Bronchial epithelial cell (primary cell): ENCODE results near the gene FBXO21. TPM values are rescaled to one million over a fixed set of nuclear protein-coding genes. Genes with fewer than 3 reads are reported as not detected.
A peak's percentile ranks its signal among the peaks of the same experiment; 100 is the strongest.

ENCODE experiments used
- DNase-seq: peaks from one replicate; pipeline ENCODE4 v3.0.0-alpha.2; 2010; ENCODE audit warnings: low read depth
- FAIRE-seq: peaks from 2 replicates; lab custom pipeline; 2011; peaks lifted over from hg19 to GRCh38; lab: Jason Lieb, UNC
- H3K27me3 ChIP-seq: 2 replicates; pipeline ENCODE4 v1.5.1; 2011; ENCODE audit warnings: low read length; ENCODE audit not compliant: control insufficient read depth, insufficient read depth
- H3K36me3 ChIP-seq: 2 replicates; pipeline ENCODE4 v1.5.1; 2011; ENCODE audit warnings: low read length; ENCODE audit not compliant: control insufficient read depth, insufficient read depth
- H3K4me3 ChIP-seq: 2 replicates; pipeline ENCODE4 v1.5.1; 2011; ENCODE audit warnings: mild to moderate bottlenecking, low read depth, low read length, control low read depth
- total RNA-seq: library from RNA; depleted of rRNA; stranded (reverse); fragments of >200 nt; gene quantifications from 2 replicates; pipeline ENCODE4 v1.2.1, GENCODE V29; 2014
- TF ChIP-seq, protein P1 (sequence below): IDR thresholded peaks from 2 replicates; pipeline ENCODE4 v1.5.1; 2011; ENCODE audit warnings: mild to moderate bottlenecking, moderate library complexity, low read length, control low read depth, inconsistent platforms; ENCODE audit not compliant: insufficient read depth, severe bottlenecking

FBXO21 gene
- total RNA-seq, 1 donor from 2014 or later, result 52.7 TPM

DNA sequence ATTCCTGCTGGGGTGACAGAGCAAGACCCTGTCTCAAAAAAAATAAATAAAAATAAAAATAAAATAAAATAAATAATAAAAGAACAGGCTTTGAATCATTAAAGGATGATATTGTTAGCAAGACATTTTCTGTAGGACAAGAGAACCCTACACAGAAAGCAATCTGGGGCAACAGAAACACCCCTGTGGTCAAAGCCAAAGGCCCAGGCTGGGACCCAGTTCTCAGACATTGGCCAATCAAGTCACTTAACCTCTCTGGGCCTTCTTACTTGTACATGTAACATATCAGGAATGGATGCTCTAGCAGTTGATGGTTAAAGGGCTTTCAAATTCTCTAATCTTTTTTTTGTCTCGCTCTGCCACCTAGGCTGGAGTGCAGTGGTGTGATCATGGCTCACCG lies 55.5 kb downstream of the FBXO21 start:
- no peak for FAIRE-seq

DNA sequence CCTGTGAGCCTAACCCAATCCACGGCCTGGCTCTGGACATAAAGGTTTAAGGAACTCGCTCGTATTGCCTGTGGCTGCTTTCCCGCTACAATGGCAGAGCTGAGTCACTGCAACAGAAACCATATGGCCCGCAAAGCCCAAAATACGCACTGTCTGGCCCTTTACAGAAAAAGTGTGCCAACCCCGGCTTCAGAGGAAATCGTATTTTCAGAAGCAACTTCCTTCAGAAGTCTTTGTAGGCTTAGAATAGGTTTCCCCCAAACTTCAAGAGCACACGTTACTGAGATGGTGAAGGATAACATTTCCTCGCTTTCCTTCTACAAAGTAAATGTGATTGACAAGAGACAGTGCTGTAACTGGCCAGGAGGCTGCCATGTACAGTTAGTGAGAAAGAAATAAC lies 56.2 kb downstream of the FBXO21 start:
- H3K4me3 ChIP-seq, result no peak overlapping the region
- TF ChIP-seq, protein P1, sequence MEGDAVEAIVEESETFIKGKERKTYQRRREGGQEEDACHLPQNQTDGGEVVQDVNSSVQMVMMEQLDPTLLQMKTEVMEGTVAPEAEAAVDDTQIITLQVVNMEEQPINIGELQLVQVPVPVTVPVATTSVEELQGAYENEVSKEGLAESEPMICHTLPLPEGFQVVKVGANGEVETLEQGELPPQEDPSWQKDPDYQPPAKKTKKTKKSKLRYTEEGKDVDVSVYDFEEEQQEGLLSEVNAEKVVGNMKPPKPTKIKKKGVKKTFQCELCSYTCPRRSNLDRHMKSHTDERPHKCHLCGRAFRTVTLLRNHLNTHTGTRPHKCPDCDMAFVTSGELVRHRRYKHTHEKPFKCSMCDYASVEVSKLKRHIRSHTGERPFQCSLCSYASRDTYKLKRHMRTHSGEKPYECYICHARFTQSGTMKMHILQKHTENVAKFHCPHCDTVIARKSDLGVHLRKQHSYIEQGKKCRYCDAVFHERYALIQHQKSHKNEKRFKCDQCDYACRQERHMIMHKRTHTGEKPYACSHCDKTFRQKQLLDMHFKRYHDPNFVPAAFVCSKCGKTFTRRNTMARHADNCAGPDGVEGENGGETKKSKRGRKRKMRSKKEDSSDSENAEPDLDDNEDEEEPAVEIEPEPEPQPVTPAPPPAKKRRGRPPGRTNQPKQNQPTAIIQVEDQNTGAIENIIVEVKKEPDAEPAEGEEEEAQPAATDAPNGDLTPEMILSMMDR, result no peak
- DNase-seq (no peak), FAIRE-seq (no peak)
- no peaks in the 10 kb centered on the region for H3K36me3 ChIP-seq
- no peaks in the 10 kb centered on the region for H3K27me3 ChIP-seq

More for the DNA sequence above, 55.5 kb downstream of the FBXO21 start:
- DNase-seq, result no peak
- TF ChIP-seq, protein P1, result no peak
- Histone ChIP-seq H3K4me3 (no peak overlapping the region), H3K36me3 (no peaks in the 10 kb centered on the region), H3K27me3 (no peaks in the 10 kb centered on the region)

DNA sequence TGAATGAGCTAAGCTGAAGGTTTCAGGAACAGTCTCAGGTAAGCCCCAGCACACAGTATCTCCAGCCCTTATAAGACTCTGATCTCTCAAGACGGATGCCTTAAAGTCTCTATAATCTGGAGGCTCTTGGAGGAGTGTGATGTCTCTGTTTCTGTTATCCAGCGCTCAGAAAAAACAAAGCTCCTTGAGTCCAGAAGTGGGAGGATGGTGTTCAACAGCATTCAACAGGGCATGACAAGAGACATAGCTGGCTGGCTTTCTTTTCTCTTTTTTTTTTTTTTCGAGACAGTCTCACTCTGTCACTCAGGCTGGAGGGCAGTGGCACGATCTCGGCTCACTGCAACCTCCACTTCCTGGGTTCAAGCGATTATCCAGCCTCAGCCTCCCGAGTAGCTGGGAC lies 59.5 kb downstream of the FBXO21 start:
- H3K27me3 ChIP-seq, result no peaks in the 10 kb centered on the region
- FAIRE-seq, result no peak
- TF ChIP-seq, protein P1, result no peak
- no peak for DNase-seq
- H3K4me3 ChIP-seq, result no peak overlapping the region
- no peaks in the 10 kb centered on the region for H3K36me3 ChIP-seq

DNA sequence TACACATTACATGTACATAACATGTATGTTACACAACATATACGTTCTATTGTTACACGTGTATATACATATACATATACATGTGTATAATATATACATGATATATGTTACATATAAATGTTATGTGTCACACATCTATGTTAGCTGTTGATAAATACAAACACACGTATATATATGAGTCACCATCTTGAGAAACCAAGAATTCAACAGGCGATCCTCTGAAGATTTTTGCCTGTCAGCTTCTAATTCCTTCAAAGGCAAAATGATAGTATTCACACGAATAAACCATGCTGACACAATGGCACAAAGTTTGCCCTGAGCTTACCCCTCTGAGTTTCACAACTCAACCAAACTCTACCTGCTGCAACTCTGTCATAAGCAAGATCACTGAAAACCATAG lies 60.9 kb downstream of the FBXO21 start:
- no peaks in the 10 kb centered on the region for H3K27me3 ChIP-seq
- no peak for FAIRE-seq
- no peak overlapping the region for H3K4me3 ChIP-seq
- TF ChIP-seq, protein P1, result no peak
- peak; percentile 61 for DNase-seq
- no peaks in the 10 kb centered on the region for H3K36me3 ChIP-seq

DNA sequence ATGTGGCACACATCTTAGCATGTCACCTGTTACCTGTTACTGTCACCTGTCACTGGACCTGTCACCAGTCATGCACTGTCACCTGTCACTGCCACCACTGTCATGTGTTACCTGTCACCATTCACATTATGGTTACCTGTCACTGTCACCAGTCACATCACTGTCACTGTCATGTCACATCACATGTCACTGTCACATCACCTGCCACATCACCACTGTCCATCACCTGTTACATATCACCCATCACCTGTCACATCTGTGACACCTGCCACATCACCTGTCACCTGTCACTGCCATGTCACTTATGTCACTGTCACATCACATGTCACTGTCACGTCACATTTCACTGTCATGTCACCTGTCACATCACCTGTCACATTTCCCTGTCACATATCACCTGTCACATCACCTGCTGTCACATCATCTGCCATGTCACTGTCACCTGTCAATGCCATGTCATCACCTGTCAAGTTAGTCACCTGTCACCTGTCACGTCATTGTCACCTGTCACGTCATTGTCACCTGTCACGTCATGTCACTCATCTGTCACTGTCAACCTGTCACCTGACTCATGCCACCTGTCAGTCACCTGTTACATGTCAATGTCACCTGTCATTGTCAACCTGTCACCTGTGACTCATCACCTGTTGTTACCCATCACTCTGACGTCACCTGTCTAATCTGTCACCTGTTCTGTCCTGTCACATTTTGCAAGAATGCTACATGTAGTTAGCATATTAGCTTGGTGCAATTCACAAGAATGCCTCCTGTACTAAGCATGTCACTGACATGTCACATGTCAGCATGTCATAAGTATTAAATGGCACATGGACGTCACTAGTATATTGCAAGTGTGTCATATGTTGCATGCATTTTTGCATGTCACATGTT lies 62.1 kb downstream of the FBXO21 start:
- DNase-seq, result no peak
- no peaks in the 10 kb centered on the region for H3K36me3 ChIP-seq
- no peak overlapping the region for H3K4me3 ChIP-seq
- peak; percentile 99 for FAIRE-seq
- no peaks in the 10 kb centered on the region for H3K27me3 ChIP-seq
- TF ChIP-seq, protein P1, result no peak

DNA sequence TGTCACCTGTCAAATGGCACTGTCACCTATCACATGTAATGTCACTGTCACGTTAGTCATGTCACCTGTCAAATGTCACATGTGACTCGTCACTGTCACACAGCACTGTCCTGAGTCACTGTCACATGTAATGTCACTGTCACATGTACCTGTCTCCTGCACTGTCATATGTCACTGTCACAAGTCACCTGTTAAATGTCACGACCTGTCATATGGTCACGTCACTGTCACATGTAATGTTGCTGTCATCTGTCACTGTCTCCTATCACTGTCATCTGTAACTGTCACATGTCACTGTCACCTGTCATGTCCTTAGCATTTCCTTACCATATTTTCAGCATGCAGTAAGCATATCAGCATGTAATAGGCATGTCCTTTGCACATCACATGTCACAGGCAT lies 63.9 kb downstream of the FBXO21 start:
- FAIRE-seq (no peak), DNase-seq (no peak)
- H3K27me3 ChIP-seq, result no peaks in the 10 kb centered on the region
- TF ChIP-seq, protein P1, result no peak
- H3K36me3 ChIP-seq, result no peaks in the 10 kb centered on the region
- no peak overlapping the region for H3K4me3 ChIP-seq
